Measurements from ENCODE around the gene DYNC1I1.

The DYNC1I1 gene

GRCh38 chr7:95800787-95801186, 28.4 kb downstream of the DYNC1I1 start:
- TF ChIP-seq EZH2phosphoT487 (IDR thresholded peaks at IDR 0.05; ENCODE audit: borderline replicate concordance) (no peak), CTCF (conservative IDR thresholded peaks at IDR 0.05; ENCODE audit: low read length) (no peak)
- Histone ChIP-seq H3K79me2 (ENCODE audit: insufficient read depth, low read length) (no peaks in the 10 kb centered on the region), H3K4me3 (ENCODE audit: low read length, poor library complexity, severe bottlenecking) (no peak overlapping the region), H3K4me1 (ENCODE audit: insufficient read depth, low read length, poor library complexity, severe bottlenecking) (no peaks in the 10 kb centered on the region), H3K27me3 (ENCODE audit: insufficient read depth, low read length, poor library complexity, severe bottlenecking) (no peaks in the 10 kb centered on the region), H3K9me2 (replicated peaks; ENCODE audit: low read depth, low read length) (no peaks in the 10 kb centered on the region), H2AFZ (ENCODE audit: low read length) (no peak overlapping the region), H3K36me3 (ENCODE audit: insufficient read depth, low read length) (no peaks in the 10 kb centered on the region), H3F3A (ENCODE audit: low read depth) (no peaks in the 10 kb centered on the region), H3K9me3 (ENCODE audit: insufficient read depth, low read depth, low read length) (no peaks in the 10 kb centered on the region), H3K9ac (ENCODE audit: low read depth, low read length, poor library complexity, severe bottlenecking) (no peak overlapping the region), H3K4me2 (ENCODE audit: low read depth, low read length, poor library complexity, severe bottlenecking) (no peak overlapping the region), H4K20me1 (ENCODE audit: insufficient read depth, low read length, poor library complexity, severe bottlenecking) (no peaks in the 10 kb centered on the region)

DNA sequence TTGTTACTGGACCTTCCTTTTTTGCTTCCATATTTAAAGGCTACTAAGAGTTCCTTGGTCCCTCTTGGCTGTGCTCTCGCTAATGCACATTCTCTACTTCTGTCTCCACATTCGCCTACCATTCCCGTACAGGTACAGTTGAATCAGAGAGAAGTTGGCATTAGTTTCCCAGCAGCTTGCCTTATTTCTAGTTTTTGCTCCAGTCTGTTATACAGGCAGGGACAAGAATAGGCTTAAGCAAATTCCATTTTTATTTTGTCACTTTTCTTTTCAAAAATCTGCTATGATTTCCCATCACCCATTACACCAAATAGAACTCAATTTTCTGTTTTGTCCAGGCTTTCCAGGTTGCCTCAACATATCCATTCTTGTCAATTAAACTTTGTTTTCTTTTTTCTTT, 29.9 kb downstream of the DYNC1I1 start:
- TF ChIP-seq CTCF (conservative IDR thresholded peaks at IDR 0.05; ENCODE audit: low read length) (no peak), EZH2phosphoT487 (IDR thresholded peaks at IDR 0.05; ENCODE audit: borderline replicate concordance) (no peak)
- no peaks in the 10 kb centered on the region for H3K36me3 ChIP-seq (ENCODE audit: insufficient read depth, low read length)
- no peaks in the 10 kb centered on the region for H3K4me1 ChIP-seq (ENCODE audit: insufficient read depth, low read length, poor library complexity, severe bottlenecking)
- no peaks in the 10 kb centered on the region for H4K20me1 ChIP-seq (ENCODE audit: insufficient read depth, low read length, poor library complexity, severe bottlenecking)
- H3K4me2 ChIP-seq (ENCODE audit: low read depth, low read length, poor library complexity, severe bottlenecking), result no peak overlapping the region
- no peaks in the 10 kb centered on the region for H3K79me2 ChIP-seq (ENCODE audit: insufficient read depth, low read length)
- no peaks in the 10 kb centered on the region for H3K9me2 ChIP-seq (replicated peaks; ENCODE audit: low read depth, low read length)
- H2AFZ ChIP-seq (ENCODE audit: low read length), result no peak overlapping the region
- no peaks in the 10 kb centered on the region for H3K27me3 ChIP-seq (ENCODE audit: insufficient read depth, low read length, poor library complexity, severe bottlenecking)
- H3F3A ChIP-seq (ENCODE audit: low read depth), result no peaks in the 10 kb centered on the region
- H3K9me3 ChIP-seq (ENCODE audit: insufficient read depth, low read depth, low read length), result no peaks in the 10 kb centered on the region
- no peak overlapping the region for H3K4me3 ChIP-seq (ENCODE audit: low read length, poor library complexity, severe bottlenecking)
- H3K9ac ChIP-seq (ENCODE audit: low read depth, low read length, poor library complexity, severe bottlenecking), result no peak overlapping the region

- Histone ChIP-seq H3K9me3 (ENCODE audit: insufficient read depth, low read depth, low read length) (no peaks in the 10 kb centered on the region), H3K27me3 (ENCODE audit: insufficient read depth, low read length, poor library complexity, severe bottlenecking) (no peaks in the 10 kb centered on the region), H3K4me3 (ENCODE audit: low read length, poor library complexity, severe bottlenecking) (no peak overlapping the region), H3K79me2 (ENCODE audit: insufficient read depth, low read length) (no peaks in the 10 kb centered on the region), H4K20me1 (ENCODE audit: insufficient read depth, low read length, poor library complexity, severe bottlenecking) (no peaks in the 10 kb centered on the region), H3F3A (ENCODE audit: low read depth) (no peaks in the 10 kb centered on the region), H3K36me3 (ENCODE audit: insufficient read depth, low read length) (no peaks in the 10 kb centered on the region), H3K9ac (ENCODE audit: low read depth, low read length, poor library complexity, severe bottlenecking) (no peak overlapping the region), H2AFZ (ENCODE audit: low read length) (no peak overlapping the region), H3K4me1 (ENCODE audit: insufficient read depth, low read length, poor library complexity, severe bottlenecking) (no peaks in the 10 kb centered on the region), H3K4me2 (ENCODE audit: low read depth, low read length, poor library complexity, severe bottlenecking) (no peak overlapping the region), H3K9me2 (replicated peaks; ENCODE audit: low read depth, low read length) (no peaks in the 10 kb centered on the region)
- TF ChIP-seq EZH2phosphoT487 (IDR thresholded peaks at IDR 0.05; ENCODE audit: borderline replicate concordance), result no peak
- TF ChIP-seq CTCF (conservative IDR thresholded peaks at IDR 0.05; ENCODE audit: low read length), result no peak
Measured at GRCh38 chr7:95804052-95804451, 31.7 kb downstream of the DYNC1I1 start.

All from Loucy (cell line).